HEK293 (cell line): ENCODE results near the gene WARS2.

ENCODE experiments used
- GLI2 ChIP-seq: fragments of 450-650 bp; formaldehyde crosslinking; IDR thresholded peaks from 2 replicates; pipeline ENCODE4; 2017; ENCODE audit warnings: missing biosample characterization, missing genetic modification characterization, low read depth, borderline replicate concordance
- OSR2 ChIP-seq: fragments of 450-650 bp; formaldehyde crosslinking; IDR thresholded peaks from 2 replicates; pipeline ENCODE4 v1.5.1; 2016; ENCODE audit warnings: missing biosample characterization, missing genetic modification characterization
- SP7 ChIP-seq: fragments of 450-650 bp; formaldehyde crosslinking; IDR thresholded peaks from 2 replicates; pipeline ENCODE4 v1.5.1; 2016; ENCODE audit warnings: missing biosample characterization, missing genetic modification characterization
- ZNF133 ChIP-seq: fragments of 450-650 bp; formaldehyde crosslinking; IDR thresholded peaks from 2 replicates; pipeline ENCODE4 v1.5.1; 2016; ENCODE audit warnings: missing biosample characterization, missing genetic modification characterization
- ZNF530 ChIP-seq: fragments of 450-650 bp; formaldehyde crosslinking; IDR thresholded peaks from 2 replicates; pipeline ENCODE4 v1.5.1; 2016; ENCODE audit warnings: low read depth, missing biosample characterization, missing genetic modification characterization
- ZNF561 ChIP-seq: fragments of 450-650 bp; IDR thresholded peaks from 2 replicates; pipeline ENCODE4 v1.5.1; 2018; ENCODE audit warnings: missing biosample characterization, missing genetic modification characterization, borderline replicate concordance
- ZNF747 ChIP-seq: fragments of 450-650 bp; formaldehyde crosslinking; IDR thresholded peaks from 2 replicates; pipeline ENCODE4 v1.5.1; 2016; ENCODE audit warnings: missing biosample characterization, missing genetic modification characterization
- TF ChIP-seq, protein P1 (sequence below): fragments of 450-650 bp; formaldehyde crosslinking; IDR thresholded peaks from 2 replicates; pipeline ENCODE4 v1.5.1; 2016; ENCODE audit warnings: missing biosample characterization, missing genetic modification characterization
- TF ChIP-seq, protein P2 (sequence below): fragments of 450-650 bp; formaldehyde crosslinking; IDR thresholded peaks from 2 replicates; pipeline ENCODE4 v1.5.1; 2016; ENCODE audit warnings: missing biosample characterization, missing genetic modification characterization, borderline replicate concordance
- TF ChIP-seq, protein P3 (sequence below): fragments of 450-650 bp; formaldehyde crosslinking; IDR thresholded peaks from 2 replicates; pipeline ENCODE4 v1.5.1; 2016; ENCODE audit warnings: missing biosample characterization, missing genetic modification characterization

DNA sequence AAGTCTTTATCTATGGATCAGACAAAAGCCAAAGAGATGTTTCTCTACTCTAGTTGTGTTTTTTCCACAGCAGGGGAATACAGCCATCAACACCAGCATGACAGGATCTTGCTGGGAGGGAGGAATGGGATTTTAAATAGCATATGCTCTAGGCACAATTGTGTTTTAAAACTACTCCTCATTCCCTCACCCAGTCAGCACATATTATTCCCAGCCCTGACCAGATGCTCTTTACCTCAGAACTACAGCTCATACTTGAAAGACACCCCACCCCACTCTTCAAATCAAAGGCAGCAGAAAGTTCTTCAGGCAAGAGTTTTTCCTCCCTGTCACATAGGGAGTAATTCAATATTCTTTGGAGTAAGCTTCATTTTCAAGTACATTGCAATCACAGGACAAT, 106.1 kb downstream of the WARS2 start:
- no peak for TF ChIP-seq OSR2 (tag by site-specific recombination)
- TF ChIP-seq, protein P1, sequence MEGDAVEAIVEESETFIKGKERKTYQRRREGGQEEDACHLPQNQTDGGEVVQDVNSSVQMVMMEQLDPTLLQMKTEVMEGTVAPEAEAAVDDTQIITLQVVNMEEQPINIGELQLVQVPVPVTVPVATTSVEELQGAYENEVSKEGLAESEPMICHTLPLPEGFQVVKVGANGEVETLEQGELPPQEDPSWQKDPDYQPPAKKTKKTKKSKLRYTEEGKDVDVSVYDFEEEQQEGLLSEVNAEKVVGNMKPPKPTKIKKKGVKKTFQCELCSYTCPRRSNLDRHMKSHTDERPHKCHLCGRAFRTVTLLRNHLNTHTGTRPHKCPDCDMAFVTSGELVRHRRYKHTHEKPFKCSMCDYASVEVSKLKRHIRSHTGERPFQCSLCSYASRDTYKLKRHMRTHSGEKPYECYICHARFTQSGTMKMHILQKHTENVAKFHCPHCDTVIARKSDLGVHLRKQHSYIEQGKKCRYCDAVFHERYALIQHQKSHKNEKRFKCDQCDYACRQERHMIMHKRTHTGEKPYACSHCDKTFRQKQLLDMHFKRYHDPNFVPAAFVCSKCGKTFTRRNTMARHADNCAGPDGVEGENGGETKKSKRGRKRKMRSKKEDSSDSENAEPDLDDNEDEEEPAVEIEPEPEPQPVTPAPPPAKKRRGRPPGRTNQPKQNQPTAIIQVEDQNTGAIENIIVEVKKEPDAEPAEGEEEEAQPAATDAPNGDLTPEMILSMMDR = no peak
- no peak for TF ChIP-seq ZNF747
- no peak for TF ChIP-seq ZNF530 (tag by site-specific recombination)
- TF ChIP-seq, protein P2, sequence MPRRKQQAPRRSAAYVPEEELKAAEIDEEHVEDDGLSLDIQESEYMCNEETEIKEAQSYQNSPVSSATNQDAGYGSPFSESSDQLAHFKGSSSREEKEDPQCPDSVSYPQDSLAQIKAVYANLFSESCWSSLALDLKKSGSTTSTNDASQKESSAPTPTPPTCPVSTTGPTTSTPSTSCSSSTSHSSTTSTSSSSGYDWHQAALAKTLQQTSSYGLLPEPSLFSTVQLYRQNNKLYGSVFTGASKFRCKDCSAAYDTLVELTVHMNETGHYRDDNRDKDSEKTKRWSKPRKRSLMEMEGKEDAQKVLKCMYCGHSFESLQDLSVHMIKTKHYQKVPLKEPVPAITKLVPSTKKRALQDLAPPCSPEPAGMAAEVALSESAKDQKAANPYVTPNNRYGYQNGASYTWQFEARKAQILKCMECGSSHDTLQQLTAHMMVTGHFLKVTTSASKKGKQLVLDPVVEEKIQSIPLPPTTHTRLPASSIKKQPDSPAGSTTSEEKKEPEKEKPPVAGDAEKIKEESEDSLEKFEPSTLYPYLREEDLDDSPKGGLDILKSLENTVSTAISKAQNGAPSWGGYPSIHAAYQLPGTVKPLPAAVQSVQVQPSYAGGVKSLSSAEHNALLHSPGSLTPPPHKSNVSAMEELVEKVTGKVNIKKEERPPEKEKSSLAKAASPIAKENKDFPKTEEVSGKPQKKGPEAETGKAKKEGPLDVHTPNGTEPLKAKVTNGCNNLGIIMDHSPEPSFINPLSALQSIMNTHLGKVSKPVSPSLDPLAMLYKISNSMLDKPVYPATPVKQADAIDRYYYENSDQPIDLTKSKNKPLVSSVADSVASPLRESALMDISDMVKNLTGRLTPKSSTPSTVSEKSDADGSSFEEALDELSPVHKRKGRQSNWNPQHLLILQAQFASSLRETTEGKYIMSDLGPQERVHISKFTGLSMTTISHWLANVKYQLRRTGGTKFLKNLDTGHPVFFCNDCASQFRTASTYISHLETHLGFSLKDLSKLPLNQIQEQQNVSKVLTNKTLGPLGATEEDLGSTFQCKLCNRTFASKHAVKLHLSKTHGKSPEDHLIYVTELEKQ (tag by site-specific recombination) = no peak
- TF ChIP-seq GLI2 (tag by site-specific recombination) = no peak
- TF ChIP-seq ZNF133 = no peak
- TF ChIP-seq SP7 (tag by site-specific recombination) = no peak
- TF ChIP-seq, protein P3, sequence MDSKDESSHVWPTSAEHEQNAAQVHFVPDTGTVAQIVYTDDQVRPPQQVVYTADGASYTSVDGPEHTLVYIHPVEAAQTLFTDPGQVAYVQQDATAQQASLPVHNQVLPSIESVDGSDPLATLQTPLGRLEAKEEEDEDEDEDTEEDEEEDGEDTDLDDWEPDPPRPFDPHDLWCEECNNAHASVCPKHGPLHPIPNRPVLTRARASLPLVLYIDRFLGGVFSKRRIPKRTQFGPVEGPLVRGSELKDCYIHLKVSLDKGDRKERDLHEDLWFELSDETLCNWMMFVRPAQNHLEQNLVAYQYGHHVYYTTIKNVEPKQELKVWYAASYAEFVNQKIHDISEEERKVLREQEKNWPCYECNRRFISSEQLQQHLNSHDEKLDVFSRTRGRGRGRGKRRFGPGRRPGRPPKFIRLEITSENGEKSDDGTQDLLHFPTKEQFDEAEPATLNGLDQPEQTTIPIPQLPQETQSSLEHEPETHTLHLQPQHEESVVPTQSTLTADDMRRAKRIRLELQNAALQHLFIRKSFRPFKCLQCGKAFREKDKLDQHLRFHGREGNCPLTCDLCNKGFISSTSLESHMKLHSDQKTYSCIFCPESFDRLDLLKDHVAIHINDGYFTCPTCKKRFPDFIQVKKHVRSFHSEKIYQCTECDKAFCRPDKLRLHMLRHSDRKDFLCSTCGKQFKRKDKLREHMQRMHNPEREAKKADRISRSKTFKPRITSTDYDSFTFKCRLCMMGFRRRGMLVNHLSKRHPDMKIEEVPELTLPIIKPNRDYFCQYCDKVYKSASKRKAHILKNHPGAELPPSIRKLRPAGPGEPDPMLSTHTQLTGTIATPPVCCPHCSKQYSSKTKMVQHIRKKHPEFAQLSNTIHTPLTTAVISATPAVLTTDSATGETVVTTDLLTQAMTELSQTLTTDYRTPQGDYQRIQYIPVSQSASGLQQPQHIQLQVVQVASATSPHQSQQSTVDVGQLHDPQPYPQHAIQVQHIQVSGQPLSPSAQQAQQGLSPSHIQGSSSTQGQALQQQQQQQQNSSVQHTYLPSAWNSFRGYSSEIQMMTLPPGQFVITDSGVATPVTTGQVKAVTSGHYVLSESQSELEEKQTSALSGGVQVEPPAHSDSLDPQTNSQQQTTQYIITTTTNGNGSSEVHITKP (tag by site-specific recombination) = no peak
- TF ChIP-seq ZNF561 (tag by site-specific recombination) = no peak
